ENCODE results near the gene PRPF8.
A peak's percentile ranks its signal among the peaks of the same experiment; 100 is the strongest.
"Not testable (repeated sequence)": the region's sequence is repeated elsewhere in the genome, so short reads cannot be mapped to it uniquely, and the experiment has no call there.

PRPF8 gene

GRCh38 chr17:1724351-1724868 is 39.7 kb upstream of the PRPF8 start, which contains the start of gene WDR81:
Gene WDR81 (plus strand): TSS chr17:1724704. CDS start chr17:1724960, 256 bp downstream.
- Mint-ChIP-seq H3K27ac (peak within 1 kb of the TSS; percentile 99), H3K4me1 (peaks cover 71% of the 10 kb centered on the region), H3K9me3 (no peaks in the 10 kb centered on the region), H3K36me3 (peaks cover 24% of the 10 kb centered on the region), H3K4me3 (peak within 1 kb of the TSS; percentile 81), H3K27me3 (no peaks in the 10 kb centered on the region)
- ATAC-seq = peak; percentile 84

GRCh38 chr17:1722022-1722421 is 37.4 kb upstream of the PRPF8 start:
- H3K4me1 Mint-ChIP-seq = peaks cover 64% of the 10 kb centered on the region
- H3K4me3 Mint-ChIP-seq = not testable (repeated sequence)

GRCh38 chr17:1720856-1721386 is 36.3 kb upstream of the PRPF8 start:
- ATAC-seq = no peak
- Mint-ChIP-seq H3K27me3 (no peaks in the 10 kb centered on the region), H3K36me3 (peaks cover 5% of the 10 kb centered on the region), H3K9me3 (no peaks in the 10 kb centered on the region), H3K27ac (peak overlapping the region; percentile 99), H3K4me1 (peaks cover 64% of the 10 kb centered on the region), H3K4me3 (no peak overlapping the region)

More at GRCh38 chr17:1722022-1722421, 37.4 kb upstream of the PRPF8 start:
- peak overlapping the region; percentile 99 for H3K27ac Mint-ChIP-seq
- ATAC-seq, H3K9me3 Mint-ChIP-seq, H3K27me3 Mint-ChIP-seq, H3K36me3 Mint-ChIP-seq: not testable (repeated sequence)

- no peaks in the 10 kb centered on the region for H3K9me3 Mint-ChIP-seq
- peak overlapping the region; percentile 96 for H3K27ac Mint-ChIP-seq
These were observed 33.9 kb upstream of the PRPF8 start for GRCh38 chr17:1718362-1719165.

GRCh38 chr17:1716912-1717695 is 32.4 kb upstream of the PRPF8 start:
- peaks cover 30% of the 10 kb centered on the region for H3K27me3 Mint-ChIP-seq
- H3K4me1 Mint-ChIP-seq = peaks cover 57% of the 10 kb centered on the region
- peaks cover 29% of the 10 kb centered on the region for H3K36me3 Mint-ChIP-seq
- H3K27ac Mint-ChIP-seq = peak overlapping the region; percentile 96
- H3K4me3 Mint-ChIP-seq = peak overlapping the region; percentile 99
- no peaks in the 10 kb centered on the region for H3K9me3 Mint-ChIP-seq
- peak; percentile 81 for ATAC-seq

More at GRCh38 chr17:1718362-1719165, 33.9 kb upstream of the PRPF8 start:
- peaks cover 15% of the 10 kb centered on the region for H3K36me3 Mint-ChIP-seq
- H3K4me3 Mint-ChIP-seq = peak overlapping the region; percentile 99
- H3K4me1 Mint-ChIP-seq = peaks cover 70% of the 10 kb centered on the region
- ATAC-seq = no peak
- peaks cover 18% of the 10 kb centered on the region for H3K27me3 Mint-ChIP-seq

- H3K4me3 Mint-ChIP-seq = peak overlapping the region; percentile 99
- H3K9me3 Mint-ChIP-seq = no peaks in the 10 kb centered on the region
- ATAC-seq = peak; percentile 93
- peaks cover 37% of the 10 kb centered on the region for H3K36me3 Mint-ChIP-seq
- H3K27me3 Mint-ChIP-seq = peaks cover 38% of the 10 kb centered on the region
- H3K4me1 Mint-ChIP-seq = peaks cover 51% of the 10 kb centered on the region
- peak overlapping the region; percentile 96 for H3K27ac Mint-ChIP-seq
These were observed 31.6 kb upstream of the PRPF8 start for GRCh38 chr17:1716076-1716911.

- Mint-ChIP-seq H3K4me3 (peak overlapping the region; percentile 99), H3K36me3 (peaks cover 43% of the 10 kb centered on the region), H3K27ac (peak overlapping the region; percentile 96), H3K27me3 (peaks cover 44% of the 10 kb centered on the region), H3K9me3 (no peaks in the 10 kb centered on the region), H3K4me1 (peaks cover 52% of the 10 kb centered on the region)
- no peak for ATAC-seq
These were observed 31.1 kb upstream of the PRPF8 start for GRCh38 chr17:1715803-1716075.

- Mint-ChIP-seq H3K27me3 (peaks cover 49% of the 10 kb centered on the region), H3K27ac (peak overlapping the region; percentile 96), H3K4me3 (peak overlapping the region; percentile 99), H3K4me1 (peaks cover 53% of the 10 kb centered on the region), H3K9me3 (no peaks in the 10 kb centered on the region), H3K36me3 (peaks cover 45% of the 10 kb centered on the region)
- no peak for ATAC-seq
These were observed 30.5 kb upstream of the PRPF8 start for GRCh38 chr17:1714980-1715802.

- Mint-ChIP-seq H3K36me3 (peaks cover 45% of the 10 kb centered on the region), H3K27ac (peak overlapping the region; percentile 75), H3K4me1 (peaks cover 53% of the 10 kb centered on the region), H3K9me3 (no peaks in the 10 kb centered on the region), H3K4me3 (peak overlapping the region; percentile 99), H3K27me3 (peaks cover 49% of the 10 kb centered on the region)
- no peak for ATAC-seq
These were observed 29.8 kb upstream of the PRPF8 start for GRCh38 chr17:1714427-1714979.

GRCh38 chr17:1713878-1714426 is 29.3 kb upstream of the PRPF8 start:
- H3K27me3 Mint-ChIP-seq = peaks cover 52% of the 10 kb centered on the region
- no peaks in the 10 kb centered on the region for H3K9me3 Mint-ChIP-seq
- H3K4me3 Mint-ChIP-seq = peak overlapping the region; percentile 82
- ATAC-seq = no peak
- peaks cover 53% of the 10 kb centered on the region for H3K4me1 Mint-ChIP-seq
- H3K36me3 Mint-ChIP-seq = peaks cover 45% of the 10 kb centered on the region
- H3K27ac Mint-ChIP-seq = peak overlapping the region; percentile 75

- Mint-ChIP-seq H3K4me1 (peaks cover 51% of the 10 kb centered on the region), H3K27me3 (peaks cover 58% of the 10 kb centered on the region), H3K27ac (peak overlapping the region; percentile 75), H3K9me3 (no peaks in the 10 kb centered on the region), H3K36me3 (peaks cover 45% of the 10 kb centered on the region), H3K4me3 (no peak overlapping the region)
- ATAC-seq = no peak
These were observed 28.7 kb upstream of the PRPF8 start for GRCh38 chr17:1713160-1713877.

GRCh38 chr17:1712271-1712670 is 27.6 kb upstream of the PRPF8 start:
- peaks cover 45% of the 10 kb centered on the region for H3K36me3 Mint-ChIP-seq
- peaks cover 41% of the 10 kb centered on the region for H3K4me1 Mint-ChIP-seq
- H3K4me3 Mint-ChIP-seq = no peak overlapping the region
- ATAC-seq = no peak
- no peak overlapping the region for H3K27ac Mint-ChIP-seq
- H3K9me3 Mint-ChIP-seq = no peaks in the 10 kb centered on the region
- H3K27me3 Mint-ChIP-seq = peaks cover 69% of the 10 kb centered on the region

- Mint-ChIP-seq H3K27ac (no peak overlapping the region), H3K36me3 (peaks cover 45% of the 10 kb centered on the region), H3K4me1 (peaks cover 36% of the 10 kb centered on the region), H3K27me3 (peaks cover 71% of the 10 kb centered on the region), H3K9me3 (no peaks in the 10 kb centered on the region), H3K4me3 (no peak overlapping the region)
- no peak for ATAC-seq
These were observed 27.1 kb upstream of the PRPF8 start for GRCh38 chr17:1711804-1712203.
